Adrenal gland (tissue), 5 donors: Measurements from ENCODE around the gene ATP11A.

Experiments used
- POLR2A ChIP-seq, 2 donors: fragments of 450-650 bp; IDR thresholded peaks; one replicate each; pipeline ENCODE4 v1.6.1; 2017; ENCODE audit warnings: antibody characterized with exemption in 2 of 2, mild to moderate bottlenecking in 2 of 2, moderate library complexity in 1 of 2
- TF ChIP-seq, protein P1 (sequence below), 6 experiments: fragments of 450-650 bp in 4 of 6; fragments of 200-600 bp in 2 of 6; sonication (generic) in 1 of 6; IDR thresholded peaks; 1 replicate in 5 of 6; 2 replicates in 1 of 6; pipeline versions ENCODE4 v1.5.1 to v1.8.0; 2016 to 2021; ENCODE audit warnings: antibody characterized with exemption in 6 of 6, mild to moderate bottlenecking in 2 of 6, moderate library complexity in 1 of 6
- donor health status: DM: no; HTN: no; CAD: no.

DNA sequence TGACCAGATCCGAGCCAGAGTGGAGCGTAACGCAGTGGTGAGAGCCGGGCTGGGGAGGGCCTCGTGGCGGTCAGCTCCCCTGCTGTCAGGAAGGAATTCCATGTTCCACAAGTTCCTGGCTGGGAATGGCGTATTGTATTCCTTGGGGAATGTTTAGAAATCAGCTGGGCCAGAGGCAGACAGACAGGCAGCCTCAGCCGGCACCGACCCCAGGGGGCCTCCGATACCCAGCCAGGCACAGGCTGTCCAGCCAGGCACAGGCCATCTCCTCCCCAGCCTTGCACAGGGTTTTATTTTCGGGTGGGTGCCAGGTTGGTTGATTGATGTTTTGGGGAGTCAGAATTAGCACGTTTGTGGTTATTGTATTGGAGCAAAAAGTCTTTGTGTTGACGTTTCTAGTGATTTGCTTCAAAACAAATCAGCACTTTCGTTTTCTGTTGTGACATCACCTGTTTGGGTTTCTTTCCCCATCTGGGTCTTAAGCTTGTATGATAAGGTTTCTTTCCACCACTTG, 152.6 kb downstream of the ATP11A start:
- no peak for TF ChIP-seq POLR2A (IDR thresholded peaks at IDR 0.05)
- TF ChIP-seq, protein P1, sequence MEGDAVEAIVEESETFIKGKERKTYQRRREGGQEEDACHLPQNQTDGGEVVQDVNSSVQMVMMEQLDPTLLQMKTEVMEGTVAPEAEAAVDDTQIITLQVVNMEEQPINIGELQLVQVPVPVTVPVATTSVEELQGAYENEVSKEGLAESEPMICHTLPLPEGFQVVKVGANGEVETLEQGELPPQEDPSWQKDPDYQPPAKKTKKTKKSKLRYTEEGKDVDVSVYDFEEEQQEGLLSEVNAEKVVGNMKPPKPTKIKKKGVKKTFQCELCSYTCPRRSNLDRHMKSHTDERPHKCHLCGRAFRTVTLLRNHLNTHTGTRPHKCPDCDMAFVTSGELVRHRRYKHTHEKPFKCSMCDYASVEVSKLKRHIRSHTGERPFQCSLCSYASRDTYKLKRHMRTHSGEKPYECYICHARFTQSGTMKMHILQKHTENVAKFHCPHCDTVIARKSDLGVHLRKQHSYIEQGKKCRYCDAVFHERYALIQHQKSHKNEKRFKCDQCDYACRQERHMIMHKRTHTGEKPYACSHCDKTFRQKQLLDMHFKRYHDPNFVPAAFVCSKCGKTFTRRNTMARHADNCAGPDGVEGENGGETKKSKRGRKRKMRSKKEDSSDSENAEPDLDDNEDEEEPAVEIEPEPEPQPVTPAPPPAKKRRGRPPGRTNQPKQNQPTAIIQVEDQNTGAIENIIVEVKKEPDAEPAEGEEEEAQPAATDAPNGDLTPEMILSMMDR (IDR thresholded peaks at IDR 0.05), result no peak
